ENCODE measurements around the gene DMBT1. TPM values are rescaled to one million over a fixed set of nuclear protein-coding genes. Genes with fewer than 3 reads are reported as not detected.

The DMBT1 gene
- total and polyA plus RNA-seq, 12 donors, result under 0.01 to 0.32 (median 0.15) TPM; not detected in 7

DNA sequence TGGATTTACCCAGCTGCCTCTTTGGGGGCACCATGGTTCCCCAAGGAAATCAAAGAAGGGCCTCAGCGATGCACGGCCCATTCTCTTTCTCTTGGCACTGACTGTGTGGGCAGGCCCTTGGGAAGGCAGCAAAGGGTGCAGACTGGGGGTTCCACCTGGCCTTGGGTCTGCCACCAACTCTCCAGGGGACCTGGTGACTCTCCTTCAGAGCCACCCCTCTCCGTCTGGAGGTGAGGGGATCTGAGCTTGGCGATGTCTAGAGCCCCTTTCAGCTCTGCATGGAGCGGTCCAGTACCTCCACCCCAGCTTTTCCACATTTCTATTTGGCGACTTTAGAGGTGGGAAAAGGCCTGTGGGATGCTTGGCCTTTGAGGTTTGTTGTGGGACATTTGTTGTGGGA lies 70.0 kb downstream of the DMBT1 start:
- no peaks in the 10 kb centered on the region for H3K36me3 ChIP-seq (replicated peaks in 1 of 2)
- no peaks in the 10 kb centered on the region for H3K9me3 ChIP-seq (replicated peaks in 1 of 3)
- 81 to 89% (median 86%) methylated on average over 5 to 6 of the region's 6 CpGs for WGBS, 4 donors
- no peaks in the 10 kb centered on the region for H3K4me1 ChIP-seq (replicated peaks in 1 of 2)
- H3K27me3 ChIP-seq, result no peaks in the 10 kb centered on the region
- H3K4me3 ChIP-seq, result no peak overlapping the region
- TF ChIP-seq POLR2A (IDR thresholded peaks at IDR 0.05) (no peak), CTCF (IDR thresholded peaks at IDR 0.05) (no peak)
- intact Hi-C loops (cut with DNase I), result no loop called here
- DNase-seq, result no peak
- no peak overlapping the region for H3K27ac ChIP-seq

DNA sequence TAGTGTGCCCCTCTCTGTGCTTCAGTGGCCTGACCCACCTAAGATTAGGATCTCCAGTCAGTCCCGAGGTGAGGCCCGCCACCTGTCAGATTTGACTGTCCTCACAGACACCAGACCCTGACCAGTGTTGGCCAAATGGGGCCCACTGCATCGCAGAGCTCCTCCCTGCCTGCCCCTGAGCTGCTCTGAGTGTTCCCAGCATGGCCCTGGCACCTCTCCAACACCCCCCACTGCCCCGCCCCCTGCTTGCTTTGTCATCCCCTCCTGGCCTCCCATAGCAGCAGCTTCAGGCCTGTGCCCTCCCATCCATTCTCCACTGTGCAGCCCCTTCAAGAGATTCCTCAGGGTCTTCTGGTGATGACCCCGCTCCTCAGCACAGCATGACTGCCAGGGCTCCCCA lies 71.5 kb downstream of the DMBT1 start:
- no peaks in the 10 kb centered on the region for H3K9me3 ChIP-seq (replicated peaks in 1 of 3)
- 72 to 85% (median 79%) methylated on average over 1 to 5 of the region's 5 CpGs for WGBS, 4 donors
- intact Hi-C loops (cut with DNase I), result no loop called here
- no peak for DNase-seq
- no peak for TF ChIP-seq POLR2A (IDR thresholded peaks at IDR 0.05)
- no peaks in the 10 kb centered on the region for H3K27me3 ChIP-seq
- H3K27ac ChIP-seq, result no peak overlapping the region
- H3K36me3 ChIP-seq (replicated peaks in 1 of 2), result no peaks in the 10 kb centered on the region
- no peak overlapping the region for H3K4me3 ChIP-seq
- H3K4me1 ChIP-seq (replicated peaks in 1 of 2), result no peaks in the 10 kb centered on the region

- 51 to 69% (median 53%) methylated on average over 3 of the region's 3 CpGs for WGBS, 4 donors
- TF ChIP-seq POLR2A (IDR thresholded peaks at IDR 0.05) (no peak), CTCF (IDR thresholded peaks at IDR 0.05) (no peak)
- no peak overlapping the region for H3K4me3 ChIP-seq
- DNase-seq, result no peak
- H3K27ac ChIP-seq, result no peak overlapping the region
- intact Hi-C loops (cut with DNase I), result no loop called here
- H3K4me1 ChIP-seq (replicated peaks in 1 of 2), result no peaks in the 10 kb centered on the region
- H3K27me3 ChIP-seq, result no peaks in the 10 kb centered on the region
- H3K36me3 ChIP-seq (replicated peaks in 1 of 2), result no peaks in the 10 kb centered on the region
- H3K9me3 ChIP-seq (replicated peaks in 1 of 3), result no peaks in the 10 kb centered on the region
Measured at GRCh38 chr10:122632576-122632975, 72.0 kb downstream of the DMBT1 start.

DNA sequence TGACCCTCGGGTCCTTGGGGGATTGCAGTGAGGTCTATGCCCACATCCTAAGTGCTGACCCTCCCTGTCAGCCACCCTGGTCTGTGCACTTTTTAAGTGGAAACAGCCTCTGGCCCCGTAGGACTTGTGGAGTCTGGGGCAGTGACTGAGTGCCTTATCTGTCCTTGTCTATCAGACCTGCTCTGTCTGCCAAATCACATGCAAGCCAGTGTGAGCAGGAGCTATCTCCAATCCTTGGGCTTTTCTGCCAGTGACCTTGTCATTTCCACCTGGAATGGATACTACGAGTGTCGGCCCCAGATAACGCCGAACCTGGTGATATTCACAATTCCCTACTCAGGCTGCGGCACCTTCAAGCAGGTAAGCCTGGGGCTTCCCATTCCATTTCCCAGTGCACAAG lies 76.4 kb downstream of the DMBT1 start:
- H3K4me1 ChIP-seq (replicated peaks in 1 of 2), result no peaks in the 10 kb centered on the region
- 47 to 61% (median 50%) methylated on average over 7 of the region's 7 CpGs for WGBS, 4 donors
- H3K27ac ChIP-seq, result no peak overlapping the region
- H3K4me3 ChIP-seq, result no peak overlapping the region
- peak in 3 of 7 donors; percentile 12 to 23 (median 18) for DNase-seq
- intact Hi-C loops (cut with DNase I), result no loop called here
- H3K9me3 ChIP-seq (replicated peaks in 1 of 3), result no peaks in the 10 kb centered on the region
- TF ChIP-seq CTCF (IDR thresholded peaks at IDR 0.05) (no peak), POLR2A (IDR thresholded peaks at IDR 0.05) (no peak)
- H3K27me3 ChIP-seq, result no peaks in the 10 kb centered on the region
- H3K36me3 ChIP-seq (replicated peaks in 1 of 2), result no peaks in the 10 kb centered on the region

DNA sequence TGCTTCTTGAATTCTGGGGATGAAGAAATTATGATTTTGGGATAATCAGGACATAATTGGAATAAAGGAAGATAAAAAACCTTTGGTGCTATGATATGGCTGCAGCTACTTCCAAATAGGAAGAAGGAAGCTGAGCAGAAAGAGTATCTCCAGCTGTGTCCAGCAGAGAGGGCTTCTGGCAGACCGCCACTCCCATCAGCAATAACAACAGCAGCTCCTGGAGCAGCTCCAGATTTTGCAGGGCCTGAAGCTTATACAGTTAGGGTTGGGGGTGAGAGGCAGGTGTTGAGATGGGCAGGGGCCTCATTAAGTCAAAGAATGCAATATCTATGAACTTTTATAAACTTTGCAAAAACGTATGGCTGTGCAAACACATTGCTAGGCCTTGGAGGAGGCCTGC lies 76.8 kb downstream of the DMBT1 start:
- peak in 2 of 7 donors; percentile 10 to 23 for DNase-seq
- H3K36me3 ChIP-seq (replicated peaks in 1 of 2), result no peaks in the 10 kb centered on the region
- no peak overlapping the region for H3K4me3 ChIP-seq
- TF ChIP-seq POLR2A (IDR thresholded peaks at IDR 0.05) (no peak), CTCF (IDR thresholded peaks at IDR 0.05) (no peak)
- H3K27ac ChIP-seq, result no peak overlapping the region
- no peaks in the 10 kb centered on the region for H3K27me3 ChIP-seq
- no peaks in the 10 kb centered on the region for H3K9me3 ChIP-seq (replicated peaks in 1 of 3)
- WGBS, 4 donors, result 48 to 74% (median 72%) methylated on average over 2 of the region's 2 CpGs
- no peaks in the 10 kb centered on the region for H3K4me1 ChIP-seq (replicated peaks in 1 of 2)
- intact Hi-C loops (cut with DNase I), result no loop called here
